T-helper 17 cell (primary cell): ENCODE data around the gene ECHDC3. TPM values are rescaled to one million over a fixed set of nuclear protein-coding genes. Genes with fewer than 3 reads are reported as not detected.

Source experiments
- ATAC-seq: fragments of 150-1000 bp; cut with Tn5 transposase; 2 replicates; pipeline ENCODE4 v1.10.0; 2021; ENCODE audit warnings: mild to moderate bottlenecking, moderate library complexity
- DNase-seq, 3 donors: peaks; one replicate each; pipeline versions ENCODE4 v3.0.0 to v3.0.0-alpha.2; 2020 to 2021
- H3K9me3 ChIP-seq: one replicate; pipeline ENCODE4 v1.7.0; 2013; ENCODE audit warnings: low read length, mild to moderate bottlenecking; ENCODE audit not compliant: control insufficient read depth, poor library complexity, severe bottlenecking
- H3K27ac Mint-ChIP-seq: one replicate; pipeline ENCODE4 v1.8.0; 2022; ENCODE audit warnings: mild to moderate bottlenecking, moderate library complexity, mixed read lengths
- H3K27me3 Mint-ChIP-seq: one replicate; pipeline ENCODE4 v1.8.0; 2022; ENCODE audit warnings: mixed read lengths
- H3K36me3 Mint-ChIP-seq: one replicate; pipeline ENCODE4 v1.8.0; 2022; ENCODE audit warnings: low read depth, mixed read lengths
- H3K4me1 Mint-ChIP-seq: one replicate; pipeline ENCODE4 v1.8.0; 2022; ENCODE audit warnings: mild to moderate bottlenecking, mixed read lengths
- H3K4me3 Mint-ChIP-seq: one replicate; pipeline ENCODE4 v1.8.0; 2022; ENCODE audit warnings: mild to moderate bottlenecking, moderate library complexity, mixed read lengths
- total RNA-seq, 4 donors: library from RNA in 2 of 4; stranded (reverse) in 2 of 4; gene quantifications; one replicate each; pipeline ENCODE4 v1.2.3 and lab custom pipeline; 2022 to 2026

Gene ECHDC3, protein sequence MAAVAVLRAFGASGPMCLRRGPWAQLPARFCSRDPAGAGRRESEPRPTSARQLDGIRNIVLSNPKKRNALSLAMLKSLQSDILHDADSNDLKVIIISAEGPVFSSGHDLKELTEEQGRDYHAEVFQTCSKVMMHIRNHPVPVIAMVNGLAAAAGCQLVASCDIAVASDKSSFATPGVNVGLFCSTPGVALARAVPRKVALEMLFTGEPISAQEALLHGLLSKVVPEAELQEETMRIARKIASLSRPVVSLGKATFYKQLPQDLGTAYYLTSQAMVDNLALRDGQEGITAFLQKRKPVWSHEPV
- total RNA-seq = under 1 TPM in 1 of 2 donors, not detected in 1; 0.72 TPM
- total RNA-seq (lab: John Stamatoyannopoulos, UW) = 0.53 to 0.70 reads per million in 2 donors

DNA sequence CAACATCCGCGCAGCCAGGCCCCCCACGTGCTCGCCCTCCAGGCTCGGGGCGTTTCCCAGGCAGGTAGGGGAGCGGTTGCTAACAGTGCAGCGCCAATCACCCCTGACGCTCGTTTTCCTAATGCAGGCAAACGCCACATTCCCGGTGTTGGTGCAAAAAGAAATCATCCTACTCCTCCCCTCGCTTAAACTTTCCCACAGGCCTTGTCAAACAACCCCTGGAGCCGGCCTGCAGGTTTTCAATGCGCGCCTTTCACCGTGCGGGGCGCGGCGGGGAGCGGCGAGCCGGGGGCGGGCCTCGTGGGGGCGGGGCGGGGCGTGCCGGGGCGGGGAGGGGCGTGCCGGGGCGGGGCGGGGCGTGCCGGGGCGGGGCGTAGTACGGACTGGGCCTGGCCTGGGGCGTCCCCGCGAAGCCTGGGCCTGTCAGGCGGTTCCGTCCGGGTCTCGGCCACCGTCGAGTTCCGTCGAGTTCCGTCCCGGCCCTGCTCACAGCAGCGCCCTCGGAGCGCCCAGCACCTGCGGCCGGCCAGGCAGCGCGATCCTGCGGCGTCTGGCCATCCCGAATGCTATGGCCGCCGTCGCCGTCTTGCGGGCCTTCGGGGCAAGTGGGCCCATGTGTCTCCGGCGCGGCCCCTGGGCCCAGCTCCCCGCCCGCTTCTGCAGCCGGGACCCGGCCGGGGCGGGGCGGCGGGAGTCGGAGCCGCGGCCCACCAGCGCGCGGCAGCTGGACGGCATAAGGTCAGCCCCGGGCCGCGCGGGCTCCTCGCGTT is at the start of gene ECHDC3:
ECHDC3 (plus strand) TSS at position 374 of the 770 bp plus-strand sequence; CDS start at position 569, 195 bp downstream.
- DNase-seq (peak; percentile 36 to 48 (median 46)), ATAC-seq (peak; percentile 91)
- peak within 1 kb of the TSS; percentile 72 for H3K4me3 Mint-ChIP-seq
- peaks cover 11% of the 10 kb centered on the region for H3K4me1 Mint-ChIP-seq
- H3K27me3 Mint-ChIP-seq = peaks cover 19% of the 10 kb centered on the region
- no peaks in the 10 kb centered on the region for H3K9me3 ChIP-seq
- H3K27ac Mint-ChIP-seq = peak within 1 kb of the TSS; percentile 39
- peaks cover 6% of the 10 kb centered on the region for H3K36me3 Mint-ChIP-seq

DNA sequence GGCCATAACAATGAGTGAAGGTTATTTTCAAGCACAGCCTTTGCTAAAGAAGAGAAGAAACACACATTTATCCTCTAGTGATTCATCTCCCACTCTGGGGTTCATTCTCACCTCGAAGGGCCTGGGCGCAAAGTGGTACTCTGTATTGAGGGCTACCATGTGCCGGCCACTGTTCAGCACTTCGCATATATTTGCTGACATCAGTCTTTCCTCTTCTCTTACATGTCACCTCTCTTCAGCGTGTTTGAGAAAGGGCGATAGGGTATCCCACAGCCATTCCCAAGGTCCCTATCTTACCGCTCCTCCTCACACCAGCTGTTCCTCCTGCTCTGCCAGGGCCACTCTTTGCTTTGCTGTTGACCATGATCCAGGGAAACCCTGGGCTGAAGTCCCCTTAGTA is 48.8 kb upstream of the ECHDC3 start:
- H3K27ac Mint-ChIP-seq = no peak overlapping the region
- ATAC-seq (no peak), DNase-seq (no peak)
- H3K4me3 Mint-ChIP-seq = no peak overlapping the region
- peaks cover 5% of the 10 kb centered on the region for H3K4me1 Mint-ChIP-seq
- H3K36me3 Mint-ChIP-seq = peaks cover 4% of the 10 kb centered on the region
- H3K9me3 ChIP-seq = no peaks in the 10 kb centered on the region
- H3K27me3 Mint-ChIP-seq = peaks cover 6% of the 10 kb centered on the region

DNA sequence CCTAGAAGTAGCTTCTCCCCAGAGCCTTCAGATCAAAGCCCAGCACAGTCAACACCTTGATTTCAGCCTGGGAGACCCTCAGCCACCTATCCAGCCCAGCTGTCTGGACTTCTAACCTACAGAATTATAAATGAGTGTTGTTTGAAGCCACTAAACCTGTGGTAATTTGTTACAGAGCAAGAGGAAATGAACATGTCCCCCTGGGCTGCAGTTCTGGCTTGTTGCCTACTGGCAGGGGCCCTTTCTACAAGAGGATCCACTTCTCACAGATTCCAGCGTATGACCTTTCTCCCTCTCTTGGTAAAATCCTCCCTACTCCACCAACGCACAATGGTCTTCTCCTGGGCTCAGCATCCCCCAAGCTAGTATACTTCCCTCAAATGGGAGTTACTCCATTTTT is 46.4 kb upstream of the ECHDC3 start:
- DNase-seq = no peak
- no peak for ATAC-seq
- no peaks in the 10 kb centered on the region for H3K9me3 ChIP-seq
- peaks cover 5% of the 10 kb centered on the region for H3K4me1 Mint-ChIP-seq
- peaks cover 12% of the 10 kb centered on the region for H3K27me3 Mint-ChIP-seq
- no peak overlapping the region for H3K4me3 Mint-ChIP-seq
- peaks cover 4% of the 10 kb centered on the region for H3K36me3 Mint-ChIP-seq
- H3K27ac Mint-ChIP-seq = no peak overlapping the region

DNA sequence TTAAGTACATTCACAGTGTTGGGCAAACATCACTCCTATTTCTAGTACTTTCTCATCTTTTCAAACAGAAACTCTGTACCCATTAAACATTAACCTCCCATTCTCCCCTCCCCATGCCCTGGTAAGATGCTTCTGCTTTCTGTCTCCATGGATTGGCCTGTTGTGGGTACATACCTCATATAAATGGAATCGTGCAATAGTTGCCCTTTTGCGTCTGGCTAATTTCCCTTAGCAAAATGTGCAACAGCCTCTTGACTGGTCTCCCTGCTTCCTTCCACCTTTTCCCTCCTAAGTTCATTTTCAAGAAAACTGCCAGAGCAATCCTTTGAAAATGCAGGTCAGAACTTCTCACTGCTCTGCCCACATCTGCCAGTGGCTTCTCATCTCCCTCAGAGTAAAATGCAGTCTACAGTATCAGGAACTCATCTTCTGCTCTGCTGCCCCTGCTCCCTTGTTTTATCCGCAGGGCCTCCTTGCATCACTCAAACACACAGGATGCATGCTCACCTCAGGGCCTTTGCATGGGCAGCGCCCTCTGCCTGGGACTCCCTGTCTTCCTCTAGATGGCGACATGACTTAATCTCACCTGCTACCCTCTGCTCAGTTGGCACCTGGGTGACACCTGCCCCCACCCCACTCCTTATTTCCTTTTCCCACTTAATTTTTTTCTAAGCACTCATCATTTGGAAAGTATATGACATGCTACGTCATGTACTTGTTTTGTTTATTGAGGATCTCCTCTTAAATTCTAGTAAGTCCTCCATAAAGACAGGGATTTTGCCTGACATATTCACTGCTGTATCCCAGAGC is 44.3 kb upstream of the ECHDC3 start:
- ATAC-seq (no peak), DNase-seq (no peak)
- Mint-ChIP-seq H3K4me3 (no peak overlapping the region), H3K27ac (no peak overlapping the region), H3K27me3 (peaks cover 13% of the 10 kb centered on the region), H3K4me1 (peaks cover 7% of the 10 kb centered on the region), H3K36me3 (peaks cover 4% of the 10 kb centered on the region)
- no peaks in the 10 kb centered on the region for H3K9me3 ChIP-seq

DNA sequence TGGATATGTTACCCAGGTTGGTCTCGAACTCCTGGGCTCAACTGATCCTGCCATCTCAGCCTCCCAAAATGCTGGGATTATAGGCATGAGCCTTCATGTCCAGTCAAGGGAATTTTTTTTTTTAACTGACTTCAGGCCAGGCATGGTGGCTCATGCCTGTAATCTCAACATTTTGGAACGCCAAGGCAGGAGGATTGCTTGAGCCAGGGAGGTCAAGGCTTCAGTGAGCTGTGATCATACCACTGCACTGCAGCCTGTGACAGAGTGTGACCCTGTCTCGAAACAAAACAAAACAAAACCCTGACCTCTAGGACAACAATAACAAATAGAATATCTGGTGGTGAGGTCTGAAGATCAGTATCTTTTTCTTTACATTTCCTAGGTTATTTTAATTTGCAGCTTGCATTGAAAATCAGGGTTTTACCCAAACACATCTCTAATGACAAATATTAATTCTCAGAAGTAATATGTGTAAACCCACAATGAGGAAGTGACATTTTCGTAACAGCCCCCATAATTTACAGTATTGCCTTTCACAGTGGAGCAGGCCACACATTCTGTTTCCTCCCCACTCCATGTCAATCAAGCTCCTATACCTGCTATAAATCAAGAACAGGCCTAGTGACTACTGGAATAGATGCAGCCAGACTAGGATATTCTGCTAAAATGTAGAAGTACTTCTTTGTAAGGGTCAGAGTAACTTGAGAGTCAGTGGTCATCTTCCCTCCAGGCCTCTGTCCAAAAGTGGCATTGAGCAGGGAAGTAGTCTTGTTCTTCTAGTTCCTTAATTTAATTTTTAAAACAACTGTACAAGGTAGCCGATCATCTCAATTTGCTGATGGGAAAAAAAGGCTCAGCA is 43.3 kb upstream of the ECHDC3 start:
- H3K9me3 ChIP-seq = no peaks in the 10 kb centered on the region
- no peak for DNase-seq
- Mint-ChIP-seq H3K36me3 (peaks cover 4% of the 10 kb centered on the region), H3K27me3 (peaks cover 17% of the 10 kb centered on the region), H3K4me1 (peaks cover 7% of the 10 kb centered on the region), H3K4me3 (no peak overlapping the region), H3K27ac (no peak overlapping the region)
- no peak for ATAC-seq

DNA sequence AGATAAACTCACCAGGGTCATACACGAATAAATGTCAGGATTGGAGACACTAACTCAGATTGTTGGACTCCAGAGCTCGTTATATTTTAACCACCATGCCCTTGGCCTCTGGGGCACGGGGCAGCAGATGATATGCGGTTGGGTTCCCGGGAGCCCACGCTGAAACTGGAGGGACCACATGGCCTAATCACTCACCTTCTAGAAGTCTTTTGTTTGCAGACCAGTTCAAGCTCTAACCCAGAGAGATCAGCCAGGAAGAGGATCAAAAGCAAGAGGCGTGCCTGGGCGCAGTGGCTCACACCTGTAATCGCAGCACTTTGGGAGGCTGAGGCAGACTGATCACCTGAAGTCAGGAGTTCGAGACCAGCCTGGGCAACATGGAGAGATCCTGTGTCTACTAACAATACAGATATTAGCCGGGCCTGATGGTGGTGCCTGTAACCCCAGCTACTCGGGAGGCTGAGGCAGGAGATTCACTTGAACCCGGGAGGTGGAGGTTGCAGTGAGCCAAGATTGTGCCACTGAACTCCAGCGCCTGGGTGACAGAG is 42.6 kb upstream of the ECHDC3 start:
- peaks cover 7% of the 10 kb centered on the region for H3K4me1 Mint-ChIP-seq
- no peak overlapping the region for H3K27ac Mint-ChIP-seq

DNA sequence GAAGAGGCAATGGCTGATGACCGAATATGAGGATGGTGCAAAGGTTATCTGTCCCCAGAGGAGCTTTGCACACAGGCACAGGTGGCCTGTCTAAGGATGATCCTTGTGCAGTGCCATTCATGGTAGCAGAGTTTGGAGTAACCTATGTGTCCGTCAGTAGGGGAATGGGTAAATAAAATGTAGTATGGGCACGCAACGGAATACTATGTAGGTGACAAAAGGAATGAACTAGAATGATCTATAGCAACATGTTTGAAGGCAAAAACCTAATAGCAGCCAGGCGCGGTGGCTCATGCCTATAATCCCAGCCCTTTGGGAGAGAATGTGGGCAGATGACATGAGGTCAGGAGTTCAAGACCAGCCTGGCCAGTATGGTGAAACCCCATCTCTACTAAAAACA is 41.6 kb upstream of the ECHDC3 start:
- peaks cover 4% of the 10 kb centered on the region for H3K36me3 Mint-ChIP-seq
- peaks cover 7% of the 10 kb centered on the region for H3K4me1 Mint-ChIP-seq
- peaks cover 24% of the 10 kb centered on the region for H3K27me3 Mint-ChIP-seq
- H3K9me3 ChIP-seq = no peaks in the 10 kb centered on the region
- H3K4me3 Mint-ChIP-seq = no peak overlapping the region
- no peak for DNase-seq
- no peak for ATAC-seq
- H3K27ac Mint-ChIP-seq = no peak overlapping the region

More for the DNA sequence above, 42.6 kb upstream of the ECHDC3 start:
- no peak for ATAC-seq
- H3K9me3 ChIP-seq = no peaks in the 10 kb centered on the region
- Mint-ChIP-seq H3K4me3 (no peak overlapping the region), H3K36me3 (peaks cover 4% of the 10 kb centered on the region), H3K27me3 (peaks cover 23% of the 10 kb centered on the region)
- DNase-seq = no peak

DNA sequence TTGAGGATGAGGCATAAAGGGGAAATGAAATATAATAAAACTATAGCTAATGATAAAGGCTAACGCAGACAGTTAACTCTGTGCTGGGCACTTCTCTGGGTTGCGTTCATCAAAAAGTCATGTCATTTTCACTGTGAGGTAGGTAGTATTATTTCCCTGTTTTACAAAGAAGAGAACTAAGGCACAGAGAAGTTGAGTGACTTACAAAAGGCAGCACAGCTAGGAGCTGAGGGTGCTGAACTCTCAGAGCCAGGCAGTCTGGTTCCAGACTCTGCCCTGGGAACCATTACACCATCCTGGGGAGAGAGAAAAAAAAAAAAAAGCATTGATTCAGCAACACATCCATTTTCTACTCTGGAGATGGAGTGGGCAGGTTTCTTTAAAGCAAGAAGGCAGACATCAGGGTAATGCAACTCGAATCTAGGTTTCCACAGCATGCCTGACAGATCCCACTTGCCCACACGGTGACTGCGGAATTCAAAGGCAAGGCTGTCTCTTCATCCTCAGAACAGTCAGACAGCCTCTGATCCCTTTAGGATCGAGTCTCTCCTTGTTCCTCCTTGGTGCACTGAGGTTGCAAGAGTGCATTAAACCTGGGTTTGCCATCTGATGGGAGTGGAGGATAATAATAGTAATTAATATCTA is 40.6 kb upstream of the ECHDC3 start:
- peaks cover 29% of the 10 kb centered on the region for H3K27me3 Mint-ChIP-seq

DNA sequence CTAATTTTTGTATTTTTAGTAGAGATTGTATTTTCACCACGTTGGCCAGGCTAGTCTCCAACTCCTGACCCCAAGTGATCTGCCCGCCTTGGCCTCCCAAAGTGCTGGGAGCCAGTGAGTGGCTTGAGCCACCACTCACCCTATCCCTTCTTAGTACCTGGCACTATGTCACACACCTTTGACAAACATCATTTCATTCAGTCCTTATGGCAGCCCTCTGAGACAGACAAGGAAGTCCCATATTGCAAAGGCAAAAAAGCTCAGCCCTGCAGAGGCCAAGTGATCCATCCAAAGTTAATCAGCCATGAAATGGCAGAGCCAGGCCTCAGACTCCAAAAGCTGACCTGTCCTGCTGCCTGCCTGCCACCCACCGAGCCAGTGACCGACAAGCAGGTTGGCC is 39.9 kb upstream of the ECHDC3 start:
- H3K9me3 ChIP-seq = no peaks in the 10 kb centered on the region
- H3K4me1 Mint-ChIP-seq = peaks cover 2% of the 10 kb centered on the region
- H3K27me3 Mint-ChIP-seq = peaks cover 29% of the 10 kb centered on the region
- ATAC-seq (no peak), DNase-seq (no peak)
- H3K36me3 Mint-ChIP-seq = no peaks in the 10 kb centered on the region
- H3K4me3 Mint-ChIP-seq = no peak overlapping the region
- H3K27ac Mint-ChIP-seq = no peak overlapping the region

More for the DNA sequence above, 40.6 kb upstream of the ECHDC3 start:
- peaks cover 4% of the 10 kb centered on the region for H3K36me3 Mint-ChIP-seq
- peaks cover 7% of the 10 kb centered on the region for H3K4me1 Mint-ChIP-seq
- H3K27ac Mint-ChIP-seq = no peak overlapping the region
- DNase-seq = no peak
- H3K9me3 ChIP-seq = no peaks in the 10 kb centered on the region
- no peak for ATAC-seq
- H3K4me3 Mint-ChIP-seq = no peak overlapping the region

DNA sequence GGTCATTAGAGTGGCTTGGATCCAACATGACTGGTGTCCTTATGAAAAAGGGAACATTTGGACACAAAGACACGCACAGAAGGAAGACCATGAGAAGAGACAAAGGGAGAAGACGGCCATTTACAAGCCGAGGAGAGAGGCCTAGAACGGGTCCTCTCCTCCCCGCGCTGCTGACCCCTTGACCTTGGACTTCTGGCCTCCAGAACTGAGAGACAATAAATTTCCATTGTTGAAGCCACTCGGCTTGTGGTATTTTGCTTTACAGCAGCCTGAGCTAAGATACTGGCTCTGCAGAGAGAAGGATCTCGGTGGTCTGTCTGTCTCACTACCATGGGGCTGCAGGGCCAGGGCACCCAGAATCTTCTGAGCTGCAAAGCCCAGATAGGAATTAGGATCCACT is 38.1 kb upstream of the ECHDC3 start:
- no peaks in the 10 kb centered on the region for H3K9me3 ChIP-seq
- ATAC-seq (no peak), DNase-seq (no peak)
- Mint-ChIP-seq H3K27ac (no peak overlapping the region), H3K27me3 (peaks cover 39% of the 10 kb centered on the region), H3K4me1 (peaks cover 5% of the 10 kb centered on the region), H3K36me3 (peaks cover 3% of the 10 kb centered on the region), H3K4me3 (no peak overlapping the region)

DNA sequence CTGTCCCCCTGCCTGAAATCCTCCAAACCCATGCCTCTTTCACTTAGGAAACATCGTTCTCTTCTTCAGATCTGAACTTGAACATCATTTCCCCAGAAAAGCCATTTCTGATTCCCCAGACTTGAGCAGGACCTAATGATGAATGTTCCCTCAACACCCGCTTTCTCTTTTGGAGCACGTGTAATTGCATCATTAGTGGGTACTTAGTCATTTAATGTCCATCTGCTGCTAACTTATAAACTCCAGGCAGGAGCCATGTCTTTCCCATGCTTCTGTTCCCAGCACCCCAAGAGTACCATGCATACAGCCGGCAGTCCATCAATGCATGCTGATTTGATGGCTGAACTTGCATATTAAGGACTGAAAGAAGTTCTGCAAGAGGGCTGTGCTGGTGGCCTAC is 36.5 kb upstream of the ECHDC3 start:
- Mint-ChIP-seq H3K36me3 (peaks cover 3% of the 10 kb centered on the region), H3K4me3 (no peak overlapping the region), H3K27ac (no peak overlapping the region), H3K27me3 (peaks cover 33% of the 10 kb centered on the region), H3K4me1 (peaks cover 13% of the 10 kb centered on the region)
- H3K9me3 ChIP-seq = no peaks in the 10 kb centered on the region
- ATAC-seq = no peak
- no peak for DNase-seq
